ENCODE data around the gene GABARAPL2. TPM values are rescaled to one million over a fixed set of nuclear protein-coding genes. Genes with fewer than 3 reads are reported as not detected.

The GABARAPL2 gene
- total and polyA plus RNA-seq, 2 experiments from 2014 or later = 47.8 to 130 TPM

DNA sequence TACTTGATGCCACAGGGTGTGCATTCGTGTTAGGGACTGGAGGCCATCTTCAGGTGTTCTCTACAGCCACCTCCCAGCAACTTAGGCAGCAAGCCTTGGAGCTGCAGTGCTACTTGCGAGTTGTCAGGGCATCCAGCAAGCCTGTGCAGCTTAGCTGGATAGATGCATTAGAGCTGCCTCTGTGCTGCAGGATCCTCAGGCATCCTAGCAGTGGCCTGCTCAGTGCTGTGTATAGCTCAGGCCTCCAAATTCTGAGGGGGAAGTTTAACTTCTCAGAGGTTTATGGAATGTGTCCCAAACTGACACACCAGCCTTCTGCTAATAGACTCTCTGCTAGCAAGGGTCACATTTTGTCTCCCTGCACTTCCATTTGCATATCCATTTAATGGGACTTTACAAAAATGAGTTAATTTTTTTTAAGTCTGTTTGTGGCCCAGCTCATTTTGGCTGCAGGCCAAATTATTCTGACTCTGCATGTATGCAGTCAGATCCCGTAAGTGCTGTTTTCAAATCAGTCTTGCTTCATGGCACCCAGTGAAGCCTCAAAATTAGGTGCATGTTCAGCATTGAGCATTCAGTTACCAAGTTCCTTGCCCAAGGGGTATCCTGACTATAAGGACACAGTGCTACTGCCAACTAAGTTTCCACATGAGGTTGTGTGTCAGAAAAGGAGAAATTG, 6.8 kb downstream of the GABARAPL2 start:
- TF ChIP-seq STAT1 (IDR thresholded peaks at IDR 0.05; ENCODE audit: unreplicated experiment) = no peak
- TF ChIP-seq ZNF331 (CRISPR knock-in tag; IDR thresholded peaks at IDR 0.05; ENCODE audit: low read depth) = no peak
- no peak for TF ChIP-seq CREB1 (CRISPR knock-in tag; IDR thresholded peaks at IDR 0.05; ENCODE audit: low read depth)
- TF ChIP-seq, protein P1, sequence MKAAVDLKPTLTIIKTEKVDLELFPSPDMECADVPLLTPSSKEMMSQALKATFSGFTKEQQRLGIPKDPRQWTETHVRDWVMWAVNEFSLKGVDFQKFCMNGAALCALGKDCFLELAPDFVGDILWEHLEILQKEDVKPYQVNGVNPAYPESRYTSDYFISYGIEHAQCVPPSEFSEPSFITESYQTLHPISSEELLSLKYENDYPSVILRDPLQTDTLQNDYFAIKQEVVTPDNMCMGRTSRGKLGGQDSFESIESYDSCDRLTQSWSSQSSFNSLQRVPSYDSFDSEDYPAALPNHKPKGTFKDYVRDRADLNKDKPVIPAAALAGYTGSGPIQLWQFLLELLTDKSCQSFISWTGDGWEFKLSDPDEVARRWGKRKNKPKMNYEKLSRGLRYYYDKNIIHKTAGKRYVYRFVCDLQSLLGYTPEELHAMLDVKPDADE (IDR thresholded peaks at IDR 0.05) = no peak
- TF ChIP-seq NANOG (IDR thresholded peaks at IDR 0.05; ENCODE audit: borderline replicate concordance) = no peak
- TF ChIP-seq, protein P2, sequence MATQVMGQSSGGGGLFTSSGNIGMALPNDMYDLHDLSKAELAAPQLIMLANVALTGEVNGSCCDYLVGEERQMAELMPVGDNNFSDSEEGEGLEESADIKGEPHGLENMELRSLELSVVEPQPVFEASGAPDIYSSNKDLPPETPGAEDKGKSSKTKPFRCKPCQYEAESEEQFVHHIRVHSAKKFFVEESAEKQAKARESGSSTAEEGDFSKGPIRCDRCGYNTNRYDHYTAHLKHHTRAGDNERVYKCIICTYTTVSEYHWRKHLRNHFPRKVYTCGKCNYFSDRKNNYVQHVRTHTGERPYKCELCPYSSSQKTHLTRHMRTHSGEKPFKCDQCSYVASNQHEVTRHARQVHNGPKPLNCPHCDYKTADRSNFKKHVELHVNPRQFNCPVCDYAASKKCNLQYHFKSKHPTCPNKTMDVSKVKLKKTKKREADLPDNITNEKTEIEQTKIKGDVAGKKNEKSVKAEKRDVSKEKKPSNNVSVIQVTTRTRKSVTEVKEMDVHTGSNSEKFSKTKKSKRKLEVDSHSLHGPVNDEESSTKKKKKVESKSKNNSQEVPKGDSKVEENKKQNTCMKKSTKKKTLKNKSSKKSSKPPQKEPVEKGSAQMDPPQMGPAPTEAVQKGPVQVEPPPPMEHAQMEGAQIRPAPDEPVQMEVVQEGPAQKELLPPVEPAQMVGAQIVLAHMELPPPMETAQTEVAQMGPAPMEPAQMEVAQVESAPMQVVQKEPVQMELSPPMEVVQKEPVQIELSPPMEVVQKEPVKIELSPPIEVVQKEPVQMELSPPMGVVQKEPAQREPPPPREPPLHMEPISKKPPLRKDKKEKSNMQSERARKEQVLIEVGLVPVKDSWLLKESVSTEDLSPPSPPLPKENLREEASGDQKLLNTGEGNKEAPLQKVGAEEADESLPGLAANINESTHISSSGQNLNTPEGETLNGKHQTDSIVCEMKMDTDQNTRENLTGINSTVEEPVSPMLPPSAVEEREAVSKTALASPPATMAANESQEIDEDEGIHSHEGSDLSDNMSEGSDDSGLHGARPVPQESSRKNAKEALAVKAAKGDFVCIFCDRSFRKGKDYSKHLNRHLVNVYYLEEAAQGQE (IDR thresholded peaks at IDR 0.05; ENCODE audit: unreplicated experiment) = no peak
- H3K4me1 Mint-ChIP-seq = peaks cover 16% of the 10 kb centered on the region
- 0 out of 2 replicates have a peak, but pooled peaks cover 3% of the 10 kb centered on the region for H3F3A ChIP-seq (replicated peaks; ENCODE audit: low read depth)
- H3K36me3 Mint-ChIP-seq (ENCODE audit: low read depth) = peaks cover 65% of the 10 kb centered on the region
- H3K4me2 ChIP-seq = no peak overlapping the region
- no peak overlapping the region for H3K27ac ChIP-seq (ENCODE audit: low read depth)
- peaks cover 5% of the 10 kb centered on the region; the same call in 1 of the 2 replicates for H3K79me2 ChIP-seq (replicated peaks; ENCODE audit: insufficient read depth)
- H3K9me2 ChIP-seq (ENCODE audit: insufficient read depth) = no peaks in the 10 kb centered on the region
- DNase-seq (ENCODE audit: low spot score) (no peak), ATAC-seq (no peak)
- no peak overlapping the region for H3K4me3 ChIP-seq
- H3K27ac Mint-ChIP-seq = no peak overlapping the region
- H3K27me3 ChIP-seq (ENCODE audit: insufficient read depth) = no peaks in the 10 kb centered on the region
- no peak overlapping the region for H2AFZ ChIP-seq
- no peak overlapping the region for H3K4me3 Mint-ChIP-seq
- peaks cover 29% of the 10 kb centered on the region for H3K36me3 ChIP-seq (ENCODE audit: insufficient read depth)
- H3K9me3 Mint-ChIP-seq = no peaks in the 10 kb centered on the region
- H3K27me3 Mint-ChIP-seq (ENCODE audit: insufficient read depth, low read depth, poor library complexity) = peaks cover 2% of the 10 kb centered on the region
- peaks cover 26% of the 10 kb centered on the region for H4K20me1 ChIP-seq (replicated peaks; ENCODE audit: insufficient read depth)
- H3K4me1 ChIP-seq (ENCODE audit: insufficient read depth) = peaks cover 18% of the 10 kb centered on the region

DNA sequence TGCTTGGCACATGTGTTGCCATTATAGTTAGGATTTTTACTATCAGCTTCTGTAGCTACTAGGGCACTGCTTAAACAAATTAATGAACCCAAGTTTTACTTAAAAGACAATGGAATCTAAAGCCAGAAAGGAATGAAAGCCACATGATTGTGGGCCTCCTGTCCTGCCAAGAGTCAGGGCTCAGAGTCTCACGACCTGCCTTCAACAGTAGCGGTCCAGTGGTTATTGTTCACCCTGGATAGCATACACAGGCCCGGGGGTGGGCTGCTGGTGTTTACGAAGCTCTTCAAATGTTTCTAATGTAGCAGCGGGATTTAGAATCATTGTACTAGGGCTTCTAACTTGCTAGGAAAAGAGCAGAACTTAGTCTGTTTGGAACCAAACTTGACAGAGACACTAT, 7.8 kb downstream of the GABARAPL2 start:
- Mint-ChIP-seq H3K27me3 (ENCODE audit: insufficient read depth, low read depth, poor library complexity) (peaks cover 2% of the 10 kb centered on the region), H3K9me3 (no peaks in the 10 kb centered on the region), H3K4me1 (peaks cover 16% of the 10 kb centered on the region), H3K36me3 (ENCODE audit: low read depth) (peaks cover 70% of the 10 kb centered on the region), H3K27ac (no peak overlapping the region), H3K4me3 (no peak overlapping the region)
- H3K9me2 ChIP-seq (ENCODE audit: insufficient read depth) = no peaks in the 10 kb centered on the region
- DNase-seq (ENCODE audit: low spot score) (no peak), ATAC-seq (no peak)
- peaks cover 26% of the 10 kb centered on the region for H4K20me1 ChIP-seq (replicated peaks; ENCODE audit: insufficient read depth)
- H3K36me3 ChIP-seq (ENCODE audit: insufficient read depth) = peaks cover 29% of the 10 kb centered on the region
- H3K4me2 ChIP-seq = no peak overlapping the region
- H2AFZ ChIP-seq = no peak overlapping the region
- H3K79me2 ChIP-seq (replicated peaks; ENCODE audit: insufficient read depth) = no peaks in the 10 kb centered on the region; the same call in 1 of the 2 replicates
- H3K27ac ChIP-seq (ENCODE audit: low read depth) = no peak overlapping the region
- H3F3A ChIP-seq (replicated peaks; ENCODE audit: low read depth) = 0 out of 2 replicates have a peak, but pooled peaks cover 8% of the 10 kb centered on the region
- peaks cover 18% of the 10 kb centered on the region for H3K4me1 ChIP-seq (ENCODE audit: insufficient read depth)
- H3K27me3 ChIP-seq (ENCODE audit: insufficient read depth) = no peaks in the 10 kb centered on the region
- no peak overlapping the region for H3K4me3 ChIP-seq
- TF ChIP-seq EZH2 (IDR thresholded peaks at IDR 0.05; ENCODE audit: low read depth, unreplicated experiment) (no peak), NANOG (IDR thresholded peaks at IDR 0.05; ENCODE audit: borderline replicate concordance) (no peak), POLR2AphosphoS5 (IDR thresholded peaks at IDR 0.05; ENCODE audit: low read depth) (no peak), STAT1 (IDR thresholded peaks at IDR 0.05; ENCODE audit: unreplicated experiment) (no peak), EZH2phosphoT487 (IDR thresholded peaks at IDR 0.05; ENCODE audit: unreplicated experiment) (no peak), ZNF331 (CRISPR knock-in tag; IDR thresholded peaks at IDR 0.05; ENCODE audit: low read depth) (no peak), ZNF114 (CRISPR knock-in tag; IDR thresholded peaks at IDR 0.05) (no peak)
- TF ChIP-seq, protein P2 (IDR thresholded peaks at IDR 0.05; ENCODE audit: unreplicated experiment) = no peak
